HPDE6-E6E7 (cell line): ENCODE data around the gene IL4I1.
"Not testable (repeated sequence)": the region's sequence is repeated elsewhere in the genome, so short reads cannot be mapped to it uniquely, and the experiment has no call there.

ENCODE experiments used
- DNase-seq: peaks from one replicate; pipeline ENCODE4 v3.0.0; 2011; ENCODE audit warnings: missing footprints; ENCODE audit errors: extremely low spot score

Gene IL4I1

GRCh38 chr19:49896863-49897621, at the start of gene IL4I1:
IL4I1 (minus strand) TSS chr19:49896887; CDS start chr19:49896160, 727 bp downstream.
- no peak for DNase-seq

GRCh38 chr19:49946415-49946814, 49.7 kb upstream of the IL4I1 start:
- DNase-seq = no peak

GRCh38 chr19:49944567-49944966, 47.9 kb upstream of the IL4I1 start:
- not testable (repeated sequence) for DNase-seq

GRCh38 chr19:49940482-49940791, 43.8 kb upstream of the IL4I1 start:
- no peak for DNase-seq

- no peak for DNase-seq
Measured at GRCh38 chr19:49939721-49940481, 43.2 kb upstream of the IL4I1 start.

GRCh38 chr19:49938662-49939061, 42.0 kb upstream of the IL4I1 start:
- DNase-seq = no peak

GRCh38 chr19:49937750-49938381, 41.2 kb upstream of the IL4I1 start:
- peak; percentile 69 for DNase-seq

- no peak for DNase-seq
Measured at GRCh38 chr19:49936549-49936948, 39.9 kb upstream of the IL4I1 start.

GRCh38 chr19:49933643-49934042, 37.0 kb upstream of the IL4I1 start:
- DNase-seq = no peak

GRCh38 chr19:49932731-49933131, 36.0 kb upstream of the IL4I1 start:
- DNase-seq = no peak

GRCh38 chr19:49932041-49932451, 35.4 kb upstream of the IL4I1 start:
- peak; percentile 90 for DNase-seq

GRCh38 chr19:49931293-49932040, 34.8 kb upstream of the IL4I1 start:
- DNase-seq = no peak

GRCh38 chr19:49930483-49931011, 33.9 kb upstream of the IL4I1 start:
- no peak for DNase-seq

GRCh38 chr19:49929611-49930482, 33.2 kb upstream of the IL4I1 start:
- peak; percentile 78 for DNase-seq

- peak; percentile 91 for DNase-seq
Measured at GRCh38 chr19:49929121-49929610, 32.5 kb upstream of the IL4I1 start, which contains the start of the genes ATF5 and NUP62. ATF5 (plus strand) TSS chr19:49929205; CDS start chr19:49930851, 1,646 bp downstream. NUP62 (minus strand) TSS chr19:49929504; CDS start chr19:49909807, 19,697 bp downstream.

- no peak for DNase-seq
Measured at GRCh38 chr19:49927526-49928264, 31.0 kb upstream of the IL4I1 start.

GRCh38 chr19:49926515-49926914, 29.8 kb upstream of the IL4I1 start:
- DNase-seq = no peak

GRCh38 chr19:49925486-49925885, 28.8 kb upstream of the IL4I1 start:
- DNase-seq = no peak

- not testable (repeated sequence) for DNase-seq
Measured at GRCh38 chr19:49924881-49925210, 28.2 kb upstream of the IL4I1 start.
